ENCODE results near the gene CACNA2D4.

The CACNA2D4 gene

GRCh38 chr12:1844661-1845409, 73.6 kb downstream of the CACNA2D4 start:
- no peak for DNase-seq (ENCODE audit: low read depth)

GRCh38 chr12:1844223-1844622, 74.2 kb downstream of the CACNA2D4 start:
- DNase-seq (ENCODE audit: low read depth), result no peak

DNA sequence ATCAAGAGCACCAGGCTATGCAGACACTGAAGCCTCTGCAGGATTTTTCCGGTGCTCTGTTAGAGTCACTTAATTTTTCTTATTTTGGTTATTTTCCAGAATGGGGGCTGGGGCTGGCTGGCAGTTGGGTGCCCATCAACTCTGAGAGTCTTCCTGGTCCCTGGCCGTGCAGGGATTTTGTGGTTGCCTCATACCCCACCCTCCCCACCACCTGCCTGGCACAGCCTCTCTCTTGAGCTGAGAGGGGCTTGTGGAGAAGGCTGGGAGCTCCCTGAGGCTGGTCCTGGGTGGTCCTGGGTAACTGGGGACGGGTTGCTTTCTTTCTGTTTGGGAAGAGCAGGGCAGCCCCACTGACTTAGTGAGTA, 74.8 kb downstream of the CACNA2D4 start:
- no peak for DNase-seq (ENCODE audit: low read depth)

- no peak for DNase-seq (ENCODE audit: low read depth)
Measured at GRCh38 chr12:1842905-1843640, 75.4 kb downstream of the CACNA2D4 start.

DNA sequence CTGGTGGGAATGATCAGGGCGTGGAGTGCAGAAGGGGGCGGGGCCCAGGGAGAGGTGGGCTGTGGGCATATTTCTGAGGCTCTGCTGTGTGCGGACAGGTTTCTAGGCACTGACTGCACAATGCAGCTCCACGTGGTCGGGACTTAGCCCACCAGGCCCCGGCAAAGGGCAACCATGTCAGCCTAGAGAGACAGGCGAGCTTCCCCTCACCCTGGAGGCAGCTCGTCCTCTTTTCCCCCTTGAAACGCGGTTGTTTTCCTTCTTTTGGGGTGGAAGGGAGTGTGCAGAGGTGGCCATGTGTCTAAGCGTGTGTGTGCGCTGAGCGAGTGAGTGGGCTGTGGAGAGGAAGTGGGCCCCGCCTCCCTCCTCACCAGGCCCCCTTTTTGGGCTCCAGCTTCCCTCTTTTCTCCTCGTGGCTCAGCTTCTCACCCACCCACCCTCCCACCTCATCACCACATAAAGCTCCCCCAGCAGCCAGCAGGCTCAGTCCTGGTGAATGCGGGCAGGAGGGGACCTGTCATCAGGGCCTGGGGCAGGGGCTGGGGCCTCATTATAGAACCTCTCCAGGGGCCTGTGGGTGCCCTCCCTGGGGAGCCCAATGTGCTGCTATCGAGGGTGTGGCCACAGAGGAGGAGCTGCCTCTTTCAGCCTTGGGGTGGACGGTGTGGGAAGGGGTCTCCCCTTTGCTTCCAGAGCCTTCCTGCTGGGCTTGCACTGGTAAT, 76.1 kb downstream of the CACNA2D4 start:
- no peak for DNase-seq (ENCODE audit: low read depth)

- DNase-seq (ENCODE audit: low read depth), result no peak
Measured at GRCh38 chr12:1841586-1842182, 76.8 kb downstream of the CACNA2D4 start.

- no peak for DNase-seq (ENCODE audit: low read depth)
Measured at GRCh38 chr12:1840981-1841425, 77.4 kb downstream of the CACNA2D4 start.

- DNase-seq (ENCODE audit: low read depth), result no peak
Measured at GRCh38 chr12:1839956-1840951, 78.2 kb downstream of the CACNA2D4 start.

DNA sequence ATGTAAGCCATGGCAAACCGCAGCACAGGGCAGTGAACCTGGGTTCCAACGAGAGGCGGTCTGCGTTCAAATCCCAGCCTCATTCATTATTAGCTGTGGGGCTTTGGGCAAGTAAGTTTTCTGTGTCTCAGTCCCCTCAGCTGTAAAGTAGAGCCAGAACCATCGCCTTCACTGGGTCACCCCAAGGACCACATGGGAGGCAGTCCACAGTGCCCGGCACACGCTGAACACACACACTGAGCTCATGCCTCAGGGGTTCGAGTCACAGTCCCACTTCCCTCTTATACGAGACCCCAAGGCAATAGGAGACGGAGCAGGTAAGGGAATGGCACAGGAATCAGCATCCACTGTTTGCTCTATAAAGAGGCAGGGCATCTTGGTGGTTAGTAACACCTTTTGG, 79.0 kb downstream of the CACNA2D4 start:
- no peak for DNase-seq (ENCODE audit: low read depth)

DNA sequence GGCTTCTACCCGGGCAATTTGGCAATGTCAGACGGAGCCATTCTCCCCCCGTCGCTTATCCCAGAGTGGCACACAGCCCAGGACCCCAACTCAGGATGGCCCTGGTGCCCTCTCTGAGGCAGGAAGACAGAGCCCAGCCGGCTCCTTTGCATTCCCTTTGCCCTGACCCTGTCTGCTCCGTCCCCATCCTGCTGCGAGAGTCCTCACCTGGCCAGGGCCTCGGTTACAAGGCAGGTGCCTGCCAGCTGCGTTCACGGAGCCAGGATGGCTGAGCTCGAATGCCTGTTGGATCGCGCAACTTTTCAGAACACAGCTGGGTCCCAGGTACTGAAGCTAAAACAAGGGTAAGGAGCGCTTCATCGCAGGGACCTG, 79.5 kb downstream of the CACNA2D4 start:
- DNase-seq (ENCODE audit: low read depth), result no peak

DNA sequence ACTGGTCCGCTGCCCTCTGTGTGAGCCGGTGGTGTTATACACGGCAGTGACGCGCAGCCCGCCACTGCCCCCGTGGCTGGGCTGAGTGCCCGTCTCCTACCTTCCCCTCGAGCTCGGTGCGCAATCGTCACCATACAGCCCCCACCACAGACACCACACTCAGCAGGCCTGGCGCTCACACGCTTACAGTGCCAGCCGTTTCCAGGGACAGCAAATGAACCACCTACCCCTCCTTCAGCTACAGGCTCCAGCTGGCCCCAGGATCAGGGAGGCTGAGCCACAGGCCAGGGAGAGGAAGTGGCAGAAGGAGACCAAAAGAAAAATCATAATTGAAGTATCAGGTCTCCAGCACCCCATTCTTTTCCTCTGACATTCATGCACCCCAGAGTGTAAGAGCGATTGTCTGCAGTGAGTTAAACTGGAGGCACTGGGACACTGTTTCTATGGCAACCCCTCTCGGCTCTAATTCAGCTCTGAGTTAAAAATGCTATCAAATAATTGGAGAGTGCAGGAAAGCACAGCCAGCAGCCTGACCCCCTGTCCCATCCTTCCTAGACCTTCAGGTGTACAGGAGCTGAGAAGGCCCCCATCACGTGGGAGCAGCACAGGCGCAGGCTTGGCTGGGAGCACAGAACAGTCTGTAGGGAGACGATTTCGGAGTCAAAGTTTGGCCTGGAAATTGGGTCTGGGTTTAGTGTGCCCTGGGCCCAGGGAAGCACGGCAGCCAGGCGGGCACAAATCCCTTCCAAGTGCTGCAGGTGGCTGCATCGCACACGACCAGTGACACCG, 80.1 kb downstream of the CACNA2D4 start:
- DNase-seq (ENCODE audit: low read depth), result no peak

DNA sequence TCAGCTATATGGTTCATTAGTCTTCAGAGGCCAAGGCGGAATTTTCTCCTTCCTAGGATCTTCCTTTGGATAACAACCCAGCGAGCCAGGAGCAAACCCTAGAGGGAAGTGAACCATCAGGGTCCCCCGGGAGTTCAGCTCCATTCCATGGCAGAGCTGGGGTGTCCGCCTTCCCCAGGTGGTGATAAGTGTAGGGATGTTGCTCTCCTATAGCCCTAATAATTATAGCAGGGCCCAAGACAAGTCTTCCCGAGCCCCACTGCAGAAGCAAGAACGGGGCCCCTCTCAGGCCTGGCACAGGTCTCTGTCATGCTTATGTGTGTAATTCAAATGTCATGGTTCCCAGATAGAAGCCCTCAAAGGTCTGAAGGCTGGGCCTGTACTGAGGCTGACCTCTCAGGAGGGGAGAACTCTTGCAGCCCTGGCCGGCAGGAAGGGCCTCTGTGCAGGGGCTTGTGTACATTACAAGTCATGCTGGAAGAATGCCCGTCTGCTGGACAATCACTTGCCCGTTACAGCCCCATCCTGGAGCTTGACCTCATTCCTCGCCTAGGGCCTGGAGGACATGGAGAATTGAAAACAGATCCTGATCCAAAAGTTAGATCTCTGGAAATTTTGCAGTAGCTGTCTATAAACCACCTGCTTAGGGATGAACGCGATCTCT, 80.8 kb downstream of the CACNA2D4 start:
- DNase-seq (ENCODE audit: low read depth), result no peak

DNA sequence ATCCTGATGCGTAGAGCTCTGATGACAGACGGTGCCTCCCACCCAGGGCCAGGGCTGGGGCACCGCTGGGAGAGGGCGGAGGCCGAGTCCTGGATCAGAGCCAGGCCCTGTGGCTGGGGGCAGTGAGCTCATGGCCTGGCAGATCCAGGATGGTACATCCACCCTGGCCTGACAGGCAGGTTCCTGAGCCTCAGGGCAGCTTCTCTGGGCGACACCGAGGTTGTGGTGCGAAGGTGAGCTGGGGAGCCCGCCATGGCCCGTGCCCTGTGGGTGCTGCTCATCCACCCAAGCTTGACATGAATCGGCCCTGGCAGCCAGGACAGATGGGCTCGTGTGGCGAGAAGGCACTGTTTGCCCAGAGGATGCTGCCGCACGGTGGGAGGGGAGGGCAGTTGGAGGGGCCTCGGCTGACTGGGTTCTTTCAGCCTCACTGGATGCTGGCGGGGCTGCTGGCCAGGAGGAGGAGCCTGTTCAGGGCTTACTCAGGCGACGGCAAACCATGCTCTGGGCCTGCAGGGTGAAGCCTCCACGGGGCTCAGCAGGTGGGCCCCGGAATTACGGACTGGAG, 81.5 kb downstream of the CACNA2D4 start:
- DNase-seq (ENCODE audit: low read depth), result no peak

GRCh38 chr12:1836241-1836803, 82.1 kb downstream of the CACNA2D4 start:
- DNase-seq (ENCODE audit: low read depth), result no peak

- no peak for DNase-seq (ENCODE audit: low read depth)
Measured at GRCh38 chr12:1835211-1836131, 83.0 kb downstream of the CACNA2D4 start.

DNA sequence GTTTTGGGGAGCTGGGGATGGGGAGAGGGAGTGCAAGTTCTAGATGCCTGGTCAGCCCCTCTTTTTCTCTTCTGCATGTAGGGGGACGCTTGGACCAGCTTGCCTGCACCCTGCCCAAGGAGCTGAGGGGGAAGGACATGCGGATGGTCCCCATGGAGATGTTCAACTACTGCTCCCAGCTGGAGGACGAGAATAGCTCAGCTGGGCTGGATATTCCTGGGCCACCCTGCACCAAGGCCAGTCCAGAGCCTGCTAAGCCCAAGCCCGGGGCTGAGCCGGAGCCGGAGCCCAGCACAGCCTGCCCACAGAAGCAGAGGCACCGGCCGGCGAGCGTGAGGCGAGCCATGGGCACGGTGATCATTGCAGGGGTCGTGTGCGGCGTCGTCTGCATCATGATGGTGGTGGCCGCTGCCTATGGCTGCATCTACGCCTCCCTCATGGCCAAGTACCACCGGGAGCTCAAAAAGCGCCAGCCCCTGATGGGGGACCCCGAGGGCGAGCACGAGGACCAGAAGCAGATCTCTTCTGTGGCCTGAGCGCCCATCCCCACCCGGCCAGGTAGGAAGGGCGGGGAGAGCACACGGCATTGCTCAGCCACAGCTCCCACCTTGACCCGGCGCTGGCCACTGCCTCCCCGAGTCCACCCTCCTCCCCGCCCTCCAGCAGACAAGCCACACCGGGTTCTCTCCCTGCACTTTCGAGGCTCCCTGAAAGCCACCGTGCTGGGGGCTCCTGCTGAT, 84.1 kb downstream of the CACNA2D4 start:
- no peak for DNase-seq (ENCODE audit: low read depth)

GRCh38 chr12:1833596-1834028, 84.8 kb downstream of the CACNA2D4 start:
- no peak for DNase-seq (ENCODE audit: low read depth)

Measured in stimulated activated CD8-positive, alpha-beta memory T cell treated with anti-CD3 and anti-CD28 coated beads, Interleukin-15, amount 100 ng/mL, for 1 hour (primary cell).